HepG2 (cell line): Measurements from ENCODE around the gene STEAP1. TPM values are rescaled to one million over a fixed set of nuclear protein-coding genes. Genes with fewer than 3 reads are reported as not detected.

Experiments
- HNRNPH1 ChIP-seq: fragments of 200-400 bp; formaldehyde crosslinking; optimal IDR thresholded peaks from 2 replicates; pipeline ENCODE3; 2017; ENCODE audit warnings: mild to moderate bottlenecking, low read depth, low read length
- JARID2 ChIP-seq: sonication (generic); formaldehyde crosslinking; IDR thresholded peaks from 2 replicates; pipeline ENCODE4 v1.8.1; 2023; ENCODE audit warnings: missing genetic modification reagents, inconsistent platforms; ENCODE audit not compliant: insufficient replicate concordance
- MLLT10 ChIP-seq: sonication (generic); formaldehyde crosslinking; IDR thresholded peaks from 2 replicates; pipeline ENCODE4 v1.4.0; 2020; ENCODE audit warnings: missing genetic modification reagents
- MZF1 ChIP-seq: sonication (generic); formaldehyde crosslinking; IDR thresholded peaks from 2 replicates; pipeline ENCODE4 v1.8.1; 2023; ENCODE audit warnings: mild to moderate bottlenecking, missing genetic modification reagents, borderline replicate concordance
- ZFP41 ChIP-seq: sonication (generic); formaldehyde crosslinking; IDR thresholded peaks from 2 replicates; pipeline ENCODE4 v1.4.0; 2020; ENCODE audit warnings: mild to moderate bottlenecking, missing genetic modification reagents, borderline replicate concordance
- ZNF30 ChIP-seq: sonication (generic); formaldehyde crosslinking; IDR thresholded peaks from 2 replicates; pipeline ENCODE4 v1.5.0; 2020; ENCODE audit warnings: mild to moderate bottlenecking, missing genetic modification reagents
- ZNF777 ChIP-seq: sonication (generic); formaldehyde crosslinking; IDR thresholded peaks from 2 replicates; pipeline ENCODE4 v1.4.0; 2020; ENCODE audit warnings: missing genetic modification reagents
- polyA plus RNA-seq, 8 experiments: library from polyadenylated mRNA; depleted of rRNA in 3 of 8; stranded (reverse) in 7 of 8; unstranded in 1 of 8; fragments of >200 nt; fragmentation: Illumina TruSeq in 4 of 8; extraction: Trizol in 4 of 8; gene quantifications; 2 replicates each; pipeline versions ENCODE4 v1.2.1 to v1.2.3, GENCODE V29; 2011 to 2016; ENCODE audit warnings: low read depth in 4 of 8, missing spikeins in 1 of 8, mixed read lengths in 1 of 8; ENCODE audit not compliant: insufficient read depth in 1 of 8
- total RNA-seq, 5 experiments: library from RNA; depleted of rRNA; stranded (reverse); fragments of >200 nt; fragmentation: Illumina TruSeq; extraction: Trizol; gene quantifications; 2 replicates each; pipeline ENCODE4 v1.2.3, GENCODE V29; 2016; ENCODE audit warnings: low read depth in 1 of 5
- TF ChIP-seq, protein P1 (sequence below): sonication (generic); formaldehyde crosslinking; IDR thresholded peaks from 2 replicates; pipeline ENCODE4 v1.4.0; 2020; ENCODE audit warnings: mild to moderate bottlenecking, low read depth, missing genetic modification reagents
- TF ChIP-seq, protein P2 (sequence below): sonication (generic); formaldehyde crosslinking; IDR thresholded peaks from 2 replicates; pipeline ENCODE4 v1.4.0; 2020; ENCODE audit warnings: missing genetic modification reagents
- TF ChIP-seq, protein P3 (sequence below): sonication (generic); formaldehyde crosslinking; IDR thresholded peaks from 2 replicates; pipeline ENCODE4 v1.4.0; 2020; ENCODE audit warnings: mild to moderate bottlenecking, missing genetic modification reagents
- TF ChIP-seq, protein P4 (sequence below): sonication (generic); formaldehyde crosslinking; IDR thresholded peaks from 2 replicates; pipeline ENCODE4 v1.8.1; 2022; ENCODE audit warnings: mild to moderate bottlenecking, missing genetic modification reagents
- TF ChIP-seq, protein P5 (sequence below): sonication (generic); formaldehyde crosslinking; IDR thresholded peaks from 2 replicates; pipeline ENCODE4 v1.4.0; 2020; ENCODE audit warnings: missing genetic modification reagents

STEAP1 gene
- total and polyA plus RNA-seq, 2 of the 13 experiments (the other 11 are each of a cell fraction or from before 2014, with no cell fraction given), result 23.2 to 24.2 TPM

DNA sequence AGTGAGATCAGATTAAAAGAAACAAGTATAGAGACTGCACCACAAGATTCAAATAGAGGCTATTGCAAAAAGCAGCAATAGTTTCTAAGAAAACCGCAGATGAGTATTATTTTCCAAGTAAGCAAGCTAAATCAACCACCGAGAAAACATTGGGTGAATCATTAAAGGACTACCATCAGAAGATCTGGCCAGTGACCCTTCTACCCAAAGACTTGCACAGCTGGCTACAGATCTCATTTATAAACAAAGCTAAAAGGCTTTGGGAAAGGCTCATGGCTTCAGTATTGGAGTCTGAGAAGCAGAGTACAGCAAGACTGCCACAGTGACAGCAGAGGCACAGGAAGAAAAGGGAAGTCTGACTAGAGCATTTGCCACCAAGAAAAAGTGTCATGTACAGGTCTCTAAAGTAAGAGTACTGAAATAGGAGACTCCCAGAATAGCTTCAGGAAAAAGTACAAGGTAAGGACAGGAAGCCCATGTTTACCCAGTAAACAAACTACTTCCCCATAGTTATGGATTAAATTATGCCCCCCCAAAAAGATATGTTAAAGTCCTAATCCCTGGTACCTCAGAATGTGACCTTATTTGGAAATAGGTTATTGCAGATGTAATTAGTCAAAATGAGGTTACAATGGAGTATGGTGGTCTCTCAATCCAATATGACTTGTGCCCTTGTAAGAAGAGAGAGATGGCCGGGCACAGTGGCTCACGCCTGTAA is 19.0 kb downstream of the STEAP1 start (continued):
- TF ChIP-seq ZFP41 (no peak), HNRNPH1 (no peak), MZF1 (CRISPR knock-in tag) (no peak), ZNF30 (no peak), ZNF777 (CRISPR knock-in tag) (no peak), MLLT10 (no peak), JARID2 (CRISPR knock-in tag) (no peak)
- TF ChIP-seq, protein P1, sequence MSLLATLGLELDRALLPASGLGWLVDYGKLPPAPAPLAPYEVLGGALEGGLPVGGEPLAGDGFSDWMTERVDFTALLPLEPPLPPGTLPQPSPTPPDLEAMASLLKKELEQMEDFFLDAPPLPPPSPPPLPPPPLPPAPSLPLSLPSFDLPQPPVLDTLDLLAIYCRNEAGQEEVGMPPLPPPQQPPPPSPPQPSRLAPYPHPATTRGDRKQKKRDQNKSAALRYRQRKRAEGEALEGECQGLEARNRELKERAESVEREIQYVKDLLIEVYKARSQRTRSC (CRISPR knock-in tag), result no peak
- TF ChIP-seq, protein P2, sequence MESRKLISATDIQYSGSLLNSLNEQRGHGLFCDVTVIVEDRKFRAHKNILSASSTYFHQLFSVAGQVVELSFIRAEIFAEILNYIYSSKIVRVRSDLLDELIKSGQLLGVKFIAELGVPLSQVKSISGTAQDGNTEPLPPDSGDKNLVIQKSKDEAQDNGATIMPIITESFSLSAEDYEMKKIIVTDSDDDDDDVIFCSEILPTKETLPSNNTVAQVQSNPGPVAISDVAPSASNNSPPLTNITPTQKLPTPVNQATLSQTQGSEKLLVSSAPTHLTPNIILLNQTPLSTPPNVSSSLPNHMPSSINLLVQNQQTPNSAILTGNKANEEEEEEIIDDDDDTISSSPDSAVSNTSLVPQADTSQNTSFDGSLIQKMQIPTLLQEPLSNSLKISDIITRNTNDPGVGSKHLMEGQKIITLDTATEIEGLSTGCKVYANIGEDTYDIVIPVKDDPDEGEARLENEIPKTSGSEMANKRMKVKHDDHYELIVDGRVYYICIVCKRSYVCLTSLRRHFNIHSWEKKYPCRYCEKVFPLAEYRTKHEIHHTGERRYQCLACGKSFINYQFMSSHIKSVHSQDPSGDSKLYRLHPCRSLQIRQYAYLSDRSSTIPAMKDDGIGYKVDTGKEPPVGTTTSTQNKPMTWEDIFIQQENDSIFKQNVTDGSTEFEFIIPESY (CRISPR knock-in tag), result no peak
- TF ChIP-seq, protein P3, sequence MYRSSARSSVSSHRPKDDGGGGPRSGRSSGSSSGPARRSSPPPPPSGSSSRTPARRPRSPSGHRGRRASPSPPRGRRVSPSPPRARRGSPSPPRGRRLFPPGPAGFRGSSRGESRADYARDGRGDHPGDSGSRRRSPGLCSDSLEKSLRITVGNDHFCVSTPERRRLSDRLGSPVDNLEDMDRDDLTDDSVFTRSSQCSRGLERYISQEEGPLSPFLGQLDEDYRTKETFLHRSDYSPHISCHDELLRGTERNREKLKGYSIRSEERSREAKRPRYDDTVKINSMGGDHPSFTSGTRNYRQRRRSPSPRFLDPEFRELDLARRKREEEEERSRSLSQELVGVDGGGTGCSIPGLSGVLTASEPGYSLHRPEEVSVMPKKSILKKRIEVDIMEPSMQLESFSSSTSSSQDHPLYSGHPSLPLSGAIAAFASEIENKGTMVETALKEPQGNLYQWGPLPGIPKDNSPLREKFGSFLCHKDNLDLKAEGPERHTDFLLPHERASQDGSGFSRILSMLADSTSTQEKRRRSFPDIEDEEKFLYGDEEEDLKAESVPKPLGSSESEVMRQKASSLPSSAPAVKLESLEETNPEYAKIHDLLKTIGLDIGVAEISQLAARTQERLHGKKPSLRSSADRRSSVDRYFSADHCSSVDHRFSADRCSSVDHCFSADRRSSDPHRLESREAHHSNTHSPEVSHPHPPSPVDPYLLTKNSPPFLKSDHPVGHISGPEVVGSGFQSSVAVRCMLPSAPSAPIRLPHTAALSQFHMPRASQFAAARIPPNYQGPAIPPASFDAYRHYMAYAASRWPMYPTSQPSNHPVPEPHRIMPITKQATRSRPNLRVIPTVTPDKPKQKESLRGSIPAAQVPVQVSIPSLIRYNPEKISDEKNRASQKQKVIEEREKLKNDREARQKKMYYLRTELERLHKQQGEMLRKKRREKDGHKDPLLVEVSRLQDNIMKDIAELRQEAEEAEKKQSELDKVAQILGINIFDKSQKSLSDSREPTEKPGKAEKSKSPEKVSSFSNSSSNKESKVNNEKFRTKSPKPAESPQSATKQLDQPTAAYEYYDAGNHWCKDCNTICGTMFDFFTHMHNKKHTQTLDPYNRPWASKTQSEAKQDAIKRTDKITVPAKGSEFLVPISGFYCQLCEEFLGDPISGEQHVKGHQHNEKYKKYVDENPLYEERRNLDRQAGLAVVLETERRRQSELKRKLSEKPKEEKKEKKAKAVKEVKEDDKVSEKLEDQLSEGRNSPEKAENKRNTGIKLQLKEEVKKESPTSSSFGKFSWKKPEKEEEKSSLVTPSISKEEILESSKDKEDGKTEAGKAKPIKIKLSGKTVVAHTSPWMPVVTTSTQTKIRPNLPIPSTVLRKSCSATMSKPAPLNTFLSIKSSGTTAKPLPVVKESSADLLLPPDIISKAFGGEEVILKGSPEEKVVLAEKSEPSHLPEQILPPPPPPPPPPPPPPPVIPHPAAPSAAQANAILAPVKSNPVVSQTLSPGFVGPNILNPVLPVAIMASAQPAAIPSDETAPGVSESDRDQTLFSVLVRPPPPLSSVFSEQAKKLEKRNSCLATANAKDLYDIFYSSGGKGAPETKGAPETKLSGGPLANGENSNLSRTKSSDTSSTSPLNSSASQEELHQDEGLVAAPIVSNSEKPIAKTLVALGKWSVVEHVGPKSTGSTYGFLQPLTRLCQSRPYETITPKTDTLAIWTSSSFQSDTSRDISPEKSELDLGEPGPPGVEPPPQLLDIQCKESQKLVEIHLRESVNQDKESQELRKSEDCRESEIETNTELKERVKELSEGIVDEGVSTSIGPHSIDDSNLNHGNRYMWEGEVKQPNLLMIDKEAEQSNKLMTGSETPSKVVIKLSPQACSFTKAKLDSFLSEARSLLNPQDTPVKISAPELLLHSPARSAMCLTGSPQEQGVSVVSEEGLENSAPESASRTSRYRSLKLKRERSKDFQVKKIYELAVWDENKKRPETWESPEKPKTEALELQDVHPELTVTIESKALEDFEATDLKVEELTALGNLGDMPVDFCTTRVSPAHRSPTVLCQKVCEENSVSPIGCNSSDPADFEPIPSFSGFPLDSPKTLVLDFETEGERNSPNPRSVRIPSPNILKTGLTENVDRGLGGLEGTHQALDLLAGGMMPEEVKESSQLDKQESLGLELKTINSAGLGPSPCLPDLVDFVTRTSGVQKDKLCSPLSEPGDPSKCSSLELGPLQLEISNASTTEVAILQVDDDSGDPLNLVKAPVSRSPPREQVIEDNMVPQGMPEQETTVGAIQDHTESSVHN, result no peak
- TF ChIP-seq, protein P4, sequence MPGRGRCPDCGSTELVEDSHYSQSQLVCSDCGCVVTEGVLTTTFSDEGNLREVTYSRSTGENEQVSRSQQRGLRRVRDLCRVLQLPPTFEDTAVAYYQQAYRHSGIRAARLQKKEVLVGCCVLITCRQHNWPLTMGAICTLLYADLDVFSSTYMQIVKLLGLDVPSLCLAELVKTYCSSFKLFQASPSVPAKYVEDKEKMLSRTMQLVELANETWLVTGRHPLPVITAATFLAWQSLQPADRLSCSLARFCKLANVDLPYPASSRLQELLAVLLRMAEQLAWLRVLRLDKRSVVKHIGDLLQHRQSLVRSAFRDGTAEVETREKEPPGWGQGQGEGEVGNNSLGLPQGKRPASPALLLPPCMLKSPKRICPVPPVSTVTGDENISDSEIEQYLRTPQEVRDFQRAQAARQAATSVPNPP, result no peak
- TF ChIP-seq, protein P5, sequence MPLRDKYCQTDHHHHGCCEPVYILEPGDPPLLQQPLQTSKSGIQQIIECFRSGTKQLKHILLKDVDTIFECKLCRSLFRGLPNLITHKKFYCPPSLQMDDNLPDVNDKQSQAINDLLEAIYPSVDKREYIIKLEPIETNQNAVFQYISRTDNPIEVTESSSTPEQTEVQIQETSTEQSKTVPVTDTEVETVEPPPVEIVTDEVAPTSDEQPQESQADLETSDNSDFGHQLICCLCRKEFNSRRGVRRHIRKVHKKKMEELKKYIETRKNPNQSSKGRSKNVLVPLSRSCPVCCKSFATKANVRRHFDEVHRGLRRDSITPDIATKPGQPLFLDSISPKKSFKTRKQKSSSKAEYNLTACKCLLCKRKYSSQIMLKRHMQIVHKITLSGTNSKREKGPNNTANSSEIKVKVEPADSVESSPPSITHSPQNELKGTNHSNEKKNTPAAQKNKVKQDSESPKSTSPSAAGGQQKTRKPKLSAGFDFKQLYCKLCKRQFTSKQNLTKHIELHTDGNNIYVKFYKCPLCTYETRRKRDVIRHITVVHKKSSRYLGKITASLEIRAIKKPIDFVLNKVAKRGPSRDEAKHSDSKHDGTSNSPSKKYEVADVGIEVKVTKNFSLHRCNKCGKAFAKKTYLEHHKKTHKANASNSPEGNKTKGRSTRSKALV (CRISPR knock-in tag), result no peak; the same call in 1 of the 2 replicates
